Kidney (tissue), 14 donors: Measurements from ENCODE around the gene PCSK1. TPM values are rescaled to one million over a fixed set of nuclear protein-coding genes. Genes with fewer than 3 reads are reported as not detected.

ENCODE experiments used
- DNase-seq, 5 donors: peaks; one replicate each; pipeline ENCODE4 v3.0.0-alpha.2; 2013 to 2020
- FAIRE-seq: peaks from 2 replicates; lab custom pipeline; 2012; peaks lifted over from hg19 to GRCh38; lab: Jason Lieb, UNC
- H3K27ac ChIP-seq, 2 donors: one replicate each; pipeline ENCODE4 v1.7.0; 2013; ENCODE audit warnings: low read depth in 2 of 2, low read length in 2 of 2, inconsistent platforms in 1 of 2
- H3K27me3 ChIP-seq: one replicate; pipeline ENCODE4 v1.7.1; 2013; ENCODE audit warnings: low read length, inconsistent platforms; ENCODE audit not compliant: control insufficient read depth, insufficient read depth
- H3K36me3 ChIP-seq, 3 donors: one replicate each; pipeline versions ENCODE4 v1.7.0 to v1.7.1; 2013; ENCODE audit warnings: low read length in 3 of 3, control low read depth in 1 of 3, inconsistent platforms in 1 of 3; ENCODE audit not compliant: insufficient read depth in 3 of 3, control insufficient read depth in 2 of 3
- H3K4me1 ChIP-seq, 3 donors: one replicate each; pipeline versions ENCODE4 v1.7.0 to v1.7.1; 2013; ENCODE audit warnings: low read length in 3 of 3, inconsistent platforms in 1 of 3, low read depth in 1 of 3; ENCODE audit not compliant: control insufficient read depth in 2 of 3, insufficient read depth in 2 of 3
- H3K4me3 ChIP-seq, 3 donors: one replicate each; pipeline versions ENCODE4 v1.7.0 to v1.8.1; 2013; ENCODE audit warnings: low read length in 3 of 3, control low read depth in 1 of 3, inconsistent platforms in 1 of 3
- H3K9ac ChIP-seq, 3 donors: one replicate each; pipeline versions ENCODE4 v1.7.0 to v1.7.1; 2013; ENCODE audit warnings: low read length in 3 of 3, control low read depth in 1 of 3, inconsistent platforms in 1 of 3
- H3K9me3 ChIP-seq, 3 donors: one replicate each; pipeline versions ENCODE4 v1.7.0 to v1.7.1; 2013; ENCODE audit warnings: low read length in 3 of 3, control low read depth in 1 of 3, inconsistent platforms in 1 of 3; ENCODE audit not compliant: control insufficient read depth in 2 of 3, insufficient read depth in 1 of 3
- intact Hi-C: fragments of 100-400 bp; cut with DNase I; formaldehyde crosslinking; loops from one replicate; pipeline ENCODE4 v1.11.1; 2022
- polyA plus RNA-seq: library from polyadenylated mRNA; stranded (reverse); fragments of 350-450 nt; fragmentation: Illumina TruSeq; extraction: RNeasy Lipid Tissue Mini Kit (QIAGEN cat#74804); gene quantifications from one replicate; pipeline ENCODE4 v1.2.3, GENCODE V29; 2014; ENCODE audit warnings: low read depth, low replicate concordance; ENCODE audit not compliant: insufficient read depth
- total RNA-seq: library from RNA; stranded (reverse); fragmentation: NEBNext Ultra II Directional; extraction: Animal tissue kit (Norgen Biotek cat#: 25700); gene quantifications from one replicate; pipeline ENCODE4 v1.2.1, GENCODE V29; 2021
- TF ChIP-seq, protein P1 (sequence below): IDR thresholded peaks from 3 replicates; pipeline ENCODE4 v1.5.1; 2012; ENCODE audit warnings: mild to moderate bottlenecking, moderate library complexity, borderline replicate concordance; ENCODE audit not compliant: insufficient read depth; ENCODE audit errors: extremely low read depth
- donor health status: control.
- donor health status: control.
- donor health status: control.
- donor health status: control.
- donor health status: control.
- donor health status: DM: yes; HTN: yes; CAD: no.
- donor health status: Normal renal cell carcinoma (clear cell type).

Gene PCSK1
- total and polyA plus RNA-seq, 2 donors from 2014 or later = 0.13 to 1.0 TPM

DNA sequence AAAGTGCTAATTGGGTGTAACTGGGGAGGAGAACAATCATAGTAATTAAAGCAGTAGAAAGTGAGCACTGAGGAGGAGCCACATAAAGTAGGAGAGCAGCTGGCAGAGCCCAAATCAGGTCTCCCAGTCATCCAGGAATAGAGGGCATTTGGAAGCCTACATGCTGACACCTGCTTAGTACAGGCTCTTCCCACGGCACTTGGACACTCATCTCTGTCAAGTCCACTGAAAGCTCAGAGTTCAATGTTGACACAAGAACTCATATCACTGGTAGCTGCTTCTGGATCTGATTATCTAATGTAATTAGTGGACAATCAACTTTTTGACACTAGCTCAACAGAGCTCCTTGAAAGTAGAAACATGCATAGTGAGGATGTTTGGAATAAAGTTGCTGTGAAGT lies 45.9 kb upstream of the PCSK1 start:
- no peaks in the 10 kb centered on the region for H3K4me1 ChIP-seq
- H3K4me3 ChIP-seq = no peak overlapping the region
- H3K9ac ChIP-seq = no peak overlapping the region
- no peak for FAIRE-seq
- DNase-seq = no peak
- no peaks in the 10 kb centered on the region for H3K27me3 ChIP-seq
- no peak overlapping the region for H3K27ac ChIP-seq
- TF ChIP-seq, protein P1, sequence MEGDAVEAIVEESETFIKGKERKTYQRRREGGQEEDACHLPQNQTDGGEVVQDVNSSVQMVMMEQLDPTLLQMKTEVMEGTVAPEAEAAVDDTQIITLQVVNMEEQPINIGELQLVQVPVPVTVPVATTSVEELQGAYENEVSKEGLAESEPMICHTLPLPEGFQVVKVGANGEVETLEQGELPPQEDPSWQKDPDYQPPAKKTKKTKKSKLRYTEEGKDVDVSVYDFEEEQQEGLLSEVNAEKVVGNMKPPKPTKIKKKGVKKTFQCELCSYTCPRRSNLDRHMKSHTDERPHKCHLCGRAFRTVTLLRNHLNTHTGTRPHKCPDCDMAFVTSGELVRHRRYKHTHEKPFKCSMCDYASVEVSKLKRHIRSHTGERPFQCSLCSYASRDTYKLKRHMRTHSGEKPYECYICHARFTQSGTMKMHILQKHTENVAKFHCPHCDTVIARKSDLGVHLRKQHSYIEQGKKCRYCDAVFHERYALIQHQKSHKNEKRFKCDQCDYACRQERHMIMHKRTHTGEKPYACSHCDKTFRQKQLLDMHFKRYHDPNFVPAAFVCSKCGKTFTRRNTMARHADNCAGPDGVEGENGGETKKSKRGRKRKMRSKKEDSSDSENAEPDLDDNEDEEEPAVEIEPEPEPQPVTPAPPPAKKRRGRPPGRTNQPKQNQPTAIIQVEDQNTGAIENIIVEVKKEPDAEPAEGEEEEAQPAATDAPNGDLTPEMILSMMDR = no peak
- H3K36me3 ChIP-seq = no peaks in the 10 kb centered on the region
- intact Hi-C loops = no loop called here
- H3K9me3 ChIP-seq = no peaks in the 10 kb centered on the region

- Histone ChIP-seq H3K27me3 (no peaks in the 10 kb centered on the region), H3K27ac (no peak overlapping the region), H3K4me1 (no peaks in the 10 kb centered on the region), H3K36me3 (no peaks in the 10 kb centered on the region), H3K9me3 (no peaks in the 10 kb centered on the region), H3K9ac (no peak overlapping the region), H3K4me3 (no peak overlapping the region)
- no peak for FAIRE-seq
- intact Hi-C loops = no loop called here
- DNase-seq = no peak
- TF ChIP-seq, protein P1 = no peak
Observed at GRCh38 chr5:96476654-96477053, 43.6 kb upstream of the PCSK1 start.

GRCh38 chr5:96474073-96474472 lies 41.0 kb upstream of the PCSK1 start:
- no peak for DNase-seq
- H3K4me3 ChIP-seq = no peak overlapping the region
- intact Hi-C loops = no loop called here
- H3K27ac ChIP-seq = no peak overlapping the region
- H3K36me3 ChIP-seq = no peaks in the 10 kb centered on the region
- H3K9ac ChIP-seq = no peak overlapping the region
- H3K27me3 ChIP-seq = no peaks in the 10 kb centered on the region
- no peaks in the 10 kb centered on the region for H3K4me1 ChIP-seq
- TF ChIP-seq, protein P1 = no peak
- H3K9me3 ChIP-seq = no peaks in the 10 kb centered on the region
- no peak for FAIRE-seq

DNA sequence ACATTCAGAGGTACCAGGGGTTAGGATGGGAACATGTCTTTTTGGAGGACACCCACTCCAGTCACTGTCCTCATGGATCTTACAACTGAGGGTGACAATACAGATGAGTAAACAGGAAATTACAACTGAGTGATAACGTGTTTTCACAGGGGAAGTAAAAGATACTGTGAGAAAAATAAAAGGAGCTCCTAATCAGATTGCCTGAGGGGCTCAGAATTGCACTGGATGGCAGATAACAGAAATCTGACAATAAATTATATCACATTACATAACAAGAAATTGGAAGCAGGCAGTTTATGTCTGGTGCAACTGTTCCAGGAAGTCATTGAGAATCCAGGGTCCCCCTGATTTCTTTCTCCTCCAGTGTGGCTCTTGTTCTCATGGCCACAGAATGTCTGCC lies 40.1 kb upstream of the PCSK1 start:
- no peak for FAIRE-seq
- DNase-seq = no peak
- Histone ChIP-seq H3K4me3 (no peak overlapping the region), H3K9ac (no peak overlapping the region), H3K9me3 (no peaks in the 10 kb centered on the region), H3K4me1 (no peaks in the 10 kb centered on the region), H3K36me3 (no peaks in the 10 kb centered on the region), H3K27ac (no peak overlapping the region), H3K27me3 (no peaks in the 10 kb centered on the region)
- TF ChIP-seq, protein P1 = no peak
- intact Hi-C loops = no loop called here
